HFF-Myc (cell line): Measurements from ENCODE around the gene SPNS1.

Experiments used
- DNase-seq: peaks from one replicate; pipeline ENCODE4 v3.0.0-alpha.2; 2011; ENCODE audit warnings: low read depth; ENCODE audit errors: extremely low read depth
- H3K4me3 ChIP-seq: replicated peaks from 2 replicates; pipeline ENCODE4 v1.5.1; 2011; ENCODE audit warnings: low read depth, mild to moderate bottlenecking, control low read depth, low read length
- TF ChIP-seq, protein P1 (sequence below): IDR thresholded peaks from 2 replicates; pipeline ENCODE4 v1.5.1; 2012; ENCODE audit warnings: mild to moderate bottlenecking, low read depth, low read length, control low read depth; ENCODE audit errors: missing control alignments

SPNS1 gene

DNA sequence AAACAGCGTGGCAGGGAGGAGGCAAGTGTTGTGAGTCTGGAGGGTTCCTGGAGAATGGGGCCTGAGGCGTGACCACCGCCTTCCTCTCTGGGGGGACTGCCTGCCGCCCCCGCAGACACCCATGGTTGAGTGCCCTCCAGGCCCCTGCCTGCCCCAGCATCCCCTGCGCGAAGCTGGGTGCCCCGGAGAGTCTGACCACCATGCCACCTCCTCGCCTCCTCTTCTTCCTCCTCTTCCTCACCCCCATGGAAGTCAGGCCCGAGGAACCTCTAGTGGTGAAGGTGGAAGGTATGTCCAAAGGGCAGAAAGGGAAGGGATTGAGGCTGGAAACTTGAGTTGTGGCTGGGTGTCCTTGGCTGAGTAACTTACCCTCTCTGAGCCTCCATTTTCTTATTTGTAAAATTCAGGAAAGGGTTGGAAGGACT lies 42.8 kb upstream of the SPNS1 start, which contains the start of gene CD19:
CD19 (plus strand) TSS at position 171 of the 425 bp plus-strand sequence; CDS start at position 201, 30 bp downstream.
- no peak within 1 kb of the TSS for H3K4me3 ChIP-seq
- no peak for DNase-seq
- TF ChIP-seq, protein P1, sequence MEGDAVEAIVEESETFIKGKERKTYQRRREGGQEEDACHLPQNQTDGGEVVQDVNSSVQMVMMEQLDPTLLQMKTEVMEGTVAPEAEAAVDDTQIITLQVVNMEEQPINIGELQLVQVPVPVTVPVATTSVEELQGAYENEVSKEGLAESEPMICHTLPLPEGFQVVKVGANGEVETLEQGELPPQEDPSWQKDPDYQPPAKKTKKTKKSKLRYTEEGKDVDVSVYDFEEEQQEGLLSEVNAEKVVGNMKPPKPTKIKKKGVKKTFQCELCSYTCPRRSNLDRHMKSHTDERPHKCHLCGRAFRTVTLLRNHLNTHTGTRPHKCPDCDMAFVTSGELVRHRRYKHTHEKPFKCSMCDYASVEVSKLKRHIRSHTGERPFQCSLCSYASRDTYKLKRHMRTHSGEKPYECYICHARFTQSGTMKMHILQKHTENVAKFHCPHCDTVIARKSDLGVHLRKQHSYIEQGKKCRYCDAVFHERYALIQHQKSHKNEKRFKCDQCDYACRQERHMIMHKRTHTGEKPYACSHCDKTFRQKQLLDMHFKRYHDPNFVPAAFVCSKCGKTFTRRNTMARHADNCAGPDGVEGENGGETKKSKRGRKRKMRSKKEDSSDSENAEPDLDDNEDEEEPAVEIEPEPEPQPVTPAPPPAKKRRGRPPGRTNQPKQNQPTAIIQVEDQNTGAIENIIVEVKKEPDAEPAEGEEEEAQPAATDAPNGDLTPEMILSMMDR: no peak

DNA sequence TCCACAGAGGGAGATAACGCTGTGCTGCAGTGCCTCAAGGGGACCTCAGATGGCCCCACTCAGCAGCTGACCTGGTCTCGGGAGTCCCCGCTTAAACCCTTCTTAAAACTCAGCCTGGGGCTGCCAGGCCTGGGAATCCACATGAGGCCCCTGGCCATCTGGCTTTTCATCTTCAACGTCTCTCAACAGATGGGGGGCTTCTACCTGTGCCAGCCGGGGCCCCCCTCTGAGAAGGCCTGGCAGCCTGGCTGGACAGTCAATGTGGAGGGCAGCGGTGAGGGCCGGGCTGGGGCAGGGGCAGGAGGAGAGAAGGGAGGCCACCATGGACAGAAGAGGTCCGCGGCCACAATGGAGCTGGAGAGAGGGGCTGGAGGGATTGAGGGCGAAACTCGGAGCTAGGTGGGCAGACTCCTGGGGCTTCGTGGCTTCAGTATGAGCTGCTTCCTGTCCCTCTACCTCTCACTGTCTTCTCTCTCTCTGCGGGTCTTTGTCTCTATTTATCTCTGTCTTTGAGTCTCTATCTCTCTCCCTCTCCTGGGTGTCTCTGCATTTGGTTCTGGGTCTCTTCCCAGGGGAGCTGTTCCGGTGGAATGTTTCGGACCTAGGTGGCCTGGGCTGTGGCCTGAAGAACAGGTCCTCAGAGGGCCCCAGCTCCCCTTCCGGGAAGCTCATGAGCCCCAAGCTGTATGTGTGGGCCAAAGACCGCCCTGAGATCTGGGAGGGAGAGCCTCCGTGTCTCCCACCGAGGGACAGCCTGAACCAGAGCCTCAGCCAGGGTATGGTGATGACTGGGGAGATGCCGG lies 42.0 kb upstream of the SPNS1 start:
- H3K4me3 ChIP-seq: no peak overlapping the region
- TF ChIP-seq, protein P1: no peak
- DNase-seq: no peak

DNA sequence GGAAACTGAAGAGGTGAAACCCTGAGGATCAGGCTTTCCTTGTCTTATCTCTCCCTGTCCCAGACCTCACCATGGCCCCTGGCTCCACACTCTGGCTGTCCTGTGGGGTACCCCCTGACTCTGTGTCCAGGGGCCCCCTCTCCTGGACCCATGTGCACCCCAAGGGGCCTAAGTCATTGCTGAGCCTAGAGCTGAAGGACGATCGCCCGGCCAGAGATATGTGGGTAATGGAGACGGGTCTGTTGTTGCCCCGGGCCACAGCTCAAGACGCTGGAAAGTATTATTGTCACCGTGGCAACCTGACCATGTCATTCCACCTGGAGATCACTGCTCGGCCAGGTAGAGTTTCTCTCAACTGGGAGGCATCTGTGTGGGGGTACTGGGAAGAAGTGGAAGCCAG lies 41.4 kb upstream of the SPNS1 start:
- no peak overlapping the region for H3K4me3 ChIP-seq
- DNase-seq: no peak
- TF ChIP-seq, protein P1: no peak

DNA sequence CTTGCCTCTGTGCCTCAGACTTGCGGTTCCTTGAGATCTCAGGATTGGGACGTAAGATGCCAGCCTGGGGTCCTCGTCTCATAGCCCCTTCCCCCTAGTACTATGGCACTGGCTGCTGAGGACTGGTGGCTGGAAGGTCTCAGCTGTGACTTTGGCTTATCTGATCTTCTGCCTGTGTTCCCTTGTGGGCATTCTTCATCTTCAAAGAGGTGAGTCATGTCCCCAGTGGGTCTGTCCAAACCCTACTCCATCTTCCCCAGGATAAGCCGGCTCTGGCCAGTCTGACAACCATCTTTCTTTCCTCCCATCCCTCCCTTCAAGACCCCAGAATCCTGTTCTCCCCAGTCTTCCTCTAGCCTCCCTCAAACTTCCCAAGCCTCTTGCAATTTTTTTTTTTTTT lies 39.2 kb upstream of the SPNS1 start:
- H3K4me3 ChIP-seq: no peak overlapping the region

DNA sequence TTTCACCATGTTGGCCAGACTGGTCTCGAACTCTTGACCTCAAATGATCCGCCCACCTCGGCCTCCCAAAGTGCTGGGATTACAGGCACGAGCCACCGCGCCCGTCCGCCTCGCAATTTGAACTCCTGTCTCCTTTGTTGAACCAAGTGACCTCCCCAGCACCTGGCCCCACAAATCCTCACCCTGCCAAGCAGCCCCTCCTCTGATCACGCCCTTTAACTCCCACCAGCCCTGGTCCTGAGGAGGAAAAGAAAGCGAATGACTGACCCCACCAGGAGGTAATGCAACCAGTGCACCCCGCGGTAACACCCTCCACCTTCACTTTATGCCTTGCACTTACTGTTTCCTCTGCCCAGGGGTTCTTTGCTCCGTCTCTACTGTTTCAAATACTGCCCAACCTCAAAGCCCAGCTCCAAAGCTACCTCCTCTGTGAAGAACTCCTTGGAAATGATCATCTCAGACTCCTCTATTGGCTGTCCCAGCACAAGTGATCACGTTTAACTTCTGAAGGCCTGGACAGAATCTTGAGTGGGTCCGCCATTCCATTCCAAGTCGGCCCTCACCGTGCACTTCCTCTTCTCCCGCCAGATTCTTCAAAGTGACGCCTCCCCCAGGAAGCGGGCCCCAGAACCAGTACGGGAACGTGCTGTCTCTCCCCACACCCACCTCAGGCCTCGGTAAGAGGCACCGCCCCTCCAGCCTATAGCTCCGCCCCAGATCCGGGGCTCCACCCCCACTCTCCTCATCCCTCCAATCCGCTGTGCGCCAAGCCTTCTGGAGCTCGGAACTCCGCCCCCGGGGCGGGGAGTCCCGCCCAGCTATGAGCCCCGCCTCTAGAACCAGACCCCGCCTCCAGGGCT lies 38.4 kb upstream of the SPNS1 start:
- H3K4me3 ChIP-seq: no peak overlapping the region
- TF ChIP-seq, protein P1: no peak
- no peak for DNase-seq

More for the DNA sequence above, 39.2 kb upstream of the SPNS1 start:
- TF ChIP-seq, protein P1: no peak
- no peak for DNase-seq

DNA sequence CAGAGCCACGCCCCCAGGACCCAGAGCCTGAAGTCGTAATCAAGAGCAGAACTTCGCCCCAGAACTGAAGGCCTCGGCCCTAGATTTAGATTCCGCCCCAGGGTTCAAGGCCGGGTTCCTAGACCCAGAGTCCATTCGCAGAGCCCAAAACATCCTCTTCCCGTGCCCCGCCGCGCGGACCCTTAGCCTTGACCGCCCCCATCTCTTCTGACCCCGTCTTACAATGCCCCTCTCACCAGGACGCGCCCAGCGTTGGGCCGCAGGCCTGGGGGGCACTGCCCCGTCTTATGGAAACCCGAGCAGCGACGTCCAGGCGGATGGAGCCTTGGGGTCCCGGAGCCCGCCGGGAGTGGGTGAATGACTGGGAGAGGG lies 37.8 kb upstream of the SPNS1 start:
- no peak overlapping the region for H3K4me3 ChIP-seq
- DNase-seq: no peak
- TF ChIP-seq, protein P1: no peak
